ENCODE results near the gene MAT1A. TPM values are rescaled to one million over a fixed set of nuclear protein-coding genes. Genes with fewer than 3 reads are reported as not detected.

The MAT1A gene
- total and polyA plus RNA-seq, 2 of the 13 experiments (the other 11 are each of a cell fraction or from before 2014, with no cell fraction given), result 57.1 to 76.9 TPM

- TF ChIP-seq ZNF318 (CRISPR knock-in tag; IDR thresholded peaks at IDR 0.05) (no peak), ZMAT3 (CRISPR knock-in tag; conservative IDR thresholded peaks at IDR 0.05) (peak; percentile 77; the same call in 1 of the 2 replicates), BRCA1 (CRISPR knock-in tag; IDR thresholded peaks at IDR 0.05) (no peak), NR3C1 (CRISPR knock-in tag; IDR thresholded peaks at IDR 0.05) (no peak), ZC3H4 (CRISPR knock-in tag; IDR thresholded peaks at IDR 0.05; ENCODE audit: borderline replicate concordance) (no peak), ZNF598 (CRISPR knock-in tag; IDR thresholded peaks at IDR 0.05; ENCODE audit: borderline replicate concordance) (no peak), TBX3 (IDR thresholded peaks at IDR 0.05; ENCODE audit: borderline replicate concordance) (no peak), ATF7-NPFF (CRISPR knock-in tag; IDR thresholded peaks at IDR 0.05; ENCODE audit: low read depth) (no peak), ZNF143 (CRISPR knock-in tag; IDR thresholded peaks at IDR 0.05) (no peak), TFDP2 (CRISPR knock-in tag; IDR thresholded peaks at IDR 0.05) (peak; percentile 55; the same call in 1 of the 2 replicates), RFX1 (IDR thresholded peaks at IDR 0.05) (no peak), ZKSCAN8 (CRISPR knock-in tag; IDR thresholded peaks at IDR 0.05; ENCODE audit: borderline replicate concordance) (0 out of 2 replicates have a peak, but pooled peaks have one; percentile 61), ZNF567 (CRISPR knock-in tag; IDR thresholded peaks at IDR 0.05; ENCODE audit: borderline replicate concordance) (no peak; the same call in 1 of the 2 replicates), IKZF1 (IDR thresholded peaks at IDR 0.05) (no peak), PHF5A (CRISPR knock-in tag; IDR thresholded peaks at IDR 0.05; ENCODE audit: low read depth, unreplicated experiment) (peak; percentile 70), NCOA1 (CRISPR knock-in tag; IDR thresholded peaks at IDR 0.05) (no peak), NBN (conservative IDR thresholded peaks at IDR 0.05) (no peak), NFYC (CRISPR knock-in tag; IDR thresholded peaks at IDR 0.05) (no peak), HNRNPL (IDR thresholded peaks at IDR 0.05; ENCODE audit: low read depth, low read length) (no peak), XBP1 (CRISPR knock-in tag; IDR thresholded peaks at IDR 0.05) (no peak), RFXAP (CRISPR knock-in tag; IDR thresholded peaks at IDR 0.05; ENCODE audit: borderline replicate concordance) (0 out of 2 replicates have a peak, but pooled peaks have one; percentile 37)
- TF ChIP-seq, protein P1, sequence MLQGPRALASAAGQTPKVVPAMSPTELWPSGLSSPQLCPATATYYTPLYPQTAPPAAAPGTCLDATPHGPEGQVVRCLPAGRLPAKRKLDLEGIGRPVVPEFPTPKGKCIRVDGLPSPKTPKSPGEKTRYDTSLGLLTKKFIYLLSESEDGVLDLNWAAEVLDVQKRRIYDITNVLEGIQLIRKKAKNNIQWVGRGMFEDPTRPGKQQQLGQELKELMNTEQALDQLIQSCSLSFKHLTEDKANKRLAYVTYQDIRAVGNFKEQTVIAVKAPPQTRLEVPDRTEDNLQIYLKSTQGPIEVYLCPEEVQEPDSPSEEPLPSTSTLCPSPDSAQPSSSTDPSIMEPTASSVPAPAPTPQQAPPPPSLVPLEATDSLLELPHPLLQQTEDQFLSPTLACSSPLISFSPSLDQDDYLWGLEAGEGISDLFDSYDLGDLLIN (CRISPR knock-in tag; IDR thresholded peaks at IDR 0.05; ENCODE audit: borderline replicate concordance), result no peak
These were observed 16.5 kb downstream of the MAT1A start (continued) for GRCh38 chr10:80272793-80273522.

Data from HepG2 (cell line).